Natural killer cell treated with Interleukin-12 subunit alpha and Interleukin-12 subunit beta and Interleukin-15 and Interleukin-18, amount 100 ng/mL, for 72 hours (primary cell): ENCODE results near the gene CECR2. TPM values are rescaled to one million over a fixed set of nuclear protein-coding genes. Genes with fewer than 3 reads are reported as not detected.
"Not testable (repeated sequence)": the region's sequence is repeated elsewhere in the genome, so short reads cannot be mapped to it uniquely, and the experiment has no call there.

Experiments used
- ATAC-seq, 2 donors: fragments of 150-1000 bp; cut with Tn5 transposase in 1 of 2; sonication (Bioruptor Pico), chemical (Tn5 transposase) in 1 of 2; 2 replicates each; pipeline ENCODE4 v1.10.0; 2021
- DNase-seq: peaks from one replicate; pipeline ENCODE4 v3.0.0; 2022; ENCODE audit warnings: low spot score
- H3K27ac Mint-ChIP-seq, 2 donors: 1 replicate in 1 of 2; 2 replicates in 1 of 2; pipeline ENCODE4 v1.8.0; 2022; ENCODE audit warnings: mixed read lengths in 2 of 2, mild to moderate bottlenecking in 1 of 2, moderate library complexity in 1 of 2
- H3K27me3 Mint-ChIP-seq, 2 donors: 1 replicate in 1 of 2; 2 replicates in 1 of 2; pipeline ENCODE4 v1.8.0; 2022; ENCODE audit warnings: mixed read lengths in 2 of 2
- H3K36me3 Mint-ChIP-seq: one replicate; pipeline ENCODE4 v1.8.0; 2022; ENCODE audit warnings: mixed read lengths
- H3K4me1 Mint-ChIP-seq, 2 donors: 1 replicate in 1 of 2; 2 replicates in 1 of 2; pipeline ENCODE4 v1.8.0; 2022; ENCODE audit warnings: low read depth in 2 of 2, mixed read lengths in 2 of 2, mild to moderate bottlenecking in 1 of 2
- H3K4me3 Mint-ChIP-seq: one replicate; pipeline ENCODE4 v1.8.0; 2022; ENCODE audit warnings: mixed read lengths
- H3K9me3 Mint-ChIP-seq: 2 replicates; pipeline ENCODE4 v1.8.0; 2022; ENCODE audit warnings: mixed read lengths
- total RNA-seq, 2 donors: library from RNA; stranded (reverse); gene quantifications; one replicate each; pipeline ENCODE4 v1.2.3, GENCODE V29; 2022

CECR2 gene
- total RNA-seq, 2 donors from 2014 or later, result not detected

DNA sequence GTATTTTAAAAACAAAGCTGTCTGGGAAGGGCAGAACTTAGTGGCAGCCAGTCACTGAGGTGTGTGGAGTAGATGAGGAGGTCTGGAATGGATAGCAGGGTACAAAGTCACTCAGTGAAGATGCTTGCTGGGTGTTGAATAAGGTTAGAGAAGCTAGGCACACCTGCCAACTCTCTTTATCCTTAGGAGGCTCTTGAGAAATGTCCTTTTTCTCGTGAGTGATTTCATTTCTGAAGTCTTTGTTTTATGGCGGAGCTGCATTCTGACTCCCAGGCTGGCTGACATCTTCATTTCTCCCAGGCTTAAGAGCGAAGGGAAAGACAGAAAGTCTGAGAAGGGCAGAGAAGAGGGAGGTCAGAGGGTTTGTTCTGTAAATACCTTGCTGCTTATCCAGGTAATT is 31.0 kb downstream of the CECR2 start:
- Mint-ChIP-seq H3K4me1 (no peaks in the 10 kb centered on the region), H3K27me3 (peaks cover 0 to 2% of the 10 kb centered on the region in 2 donors), H3K9me3 (no peaks in the 10 kb centered on the region), H3K27ac (no peak overlapping the region), H3K36me3 (no peaks in the 10 kb centered on the region), H3K4me3 (no peak overlapping the region)
- ATAC-seq (no peak), DNase-seq (no peak)

DNA sequence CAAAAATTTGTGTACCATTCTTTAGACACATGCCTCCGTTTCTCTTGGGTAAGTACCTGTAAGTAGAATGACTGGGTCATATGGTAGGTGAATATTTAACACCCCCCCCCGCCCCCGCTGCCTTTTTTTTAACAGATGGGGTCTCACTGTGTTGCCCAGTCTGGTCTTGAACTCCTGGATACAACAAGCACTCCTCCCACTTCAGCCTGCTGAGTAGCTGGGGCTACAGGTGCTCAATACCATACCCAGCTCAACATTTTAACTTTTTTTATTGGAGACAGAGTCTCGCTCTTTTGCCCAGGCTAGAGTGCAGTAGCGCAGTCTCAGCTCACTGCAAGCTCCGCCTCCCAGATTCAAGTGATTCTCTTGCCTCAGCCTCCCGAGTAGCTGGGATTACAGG is 32.5 kb downstream of the CECR2 start:
- Mint-ChIP-seq H3K4me3 (no peak overlapping the region), H3K27ac (no peak overlapping the region), H3K4me1 (no peaks in the 10 kb centered on the region), H3K36me3 (no peaks in the 10 kb centered on the region), H3K9me3 (no peaks in the 10 kb centered on the region), H3K27me3 (peaks cover 0 to 2% of the 10 kb centered on the region in 2 donors)
- DNase-seq (no peak), ATAC-seq (no peak)

DNA sequence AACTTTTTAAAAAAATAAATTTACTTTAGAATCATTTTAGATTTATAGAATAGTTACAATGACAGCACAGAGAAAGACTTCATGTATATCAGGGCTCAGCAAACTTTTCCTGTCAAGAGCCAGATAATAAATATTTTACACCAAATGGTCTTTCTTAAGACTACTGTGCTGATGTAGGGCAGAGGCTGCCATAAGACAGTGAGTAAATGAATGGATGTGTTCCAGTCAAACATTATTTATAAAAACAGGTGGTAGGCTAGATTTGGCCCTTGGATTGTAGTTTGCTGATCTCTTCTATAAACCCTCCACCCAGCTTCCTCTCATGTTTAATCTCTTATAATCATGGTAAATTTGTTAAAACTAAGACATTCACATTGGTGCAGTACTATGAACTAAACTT is 33.0 kb downstream of the CECR2 start:
- DNase-seq (no peak), ATAC-seq (no peak)
- H3K27me3 Mint-ChIP-seq, result peaks cover 0 to 2% of the 10 kb centered on the region in 2 donors
- no peaks in the 10 kb centered on the region for H3K4me1 Mint-ChIP-seq
- no peaks in the 10 kb centered on the region for H3K36me3 Mint-ChIP-seq
- H3K4me3 Mint-ChIP-seq, result no peak overlapping the region
- no peak overlapping the region for H3K27ac Mint-ChIP-seq
- H3K9me3 Mint-ChIP-seq, result no peaks in the 10 kb centered on the region

DNA sequence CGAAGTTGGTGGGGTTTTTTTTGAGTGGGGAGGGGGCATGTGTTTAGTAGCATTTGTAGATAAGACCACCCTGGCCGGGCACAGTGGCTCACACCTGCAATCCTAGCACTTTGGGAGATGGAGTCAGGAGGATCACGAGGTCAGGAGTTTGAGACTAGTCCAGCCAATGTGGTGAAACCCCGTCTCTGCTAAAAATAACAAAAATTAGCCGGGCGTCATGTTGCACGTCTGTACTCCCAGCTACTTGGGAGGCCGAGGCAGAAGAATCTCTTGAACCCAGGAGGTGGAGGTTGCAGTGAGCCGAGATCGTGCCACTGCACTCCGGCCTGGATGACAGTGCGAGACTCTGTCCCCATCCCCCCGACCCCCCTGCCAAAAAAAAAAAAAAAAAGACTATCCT is 34.6 kb downstream of the CECR2 start:
- no peaks in the 10 kb centered on the region for H3K9me3 Mint-ChIP-seq
- H3K4me1 Mint-ChIP-seq, result no peaks in the 10 kb centered on the region
- no peak for DNase-seq
- no peak overlapping the region for H3K27ac Mint-ChIP-seq
- ATAC-seq, result no peak
- H3K27me3 Mint-ChIP-seq, result peaks cover 0 to 2% of the 10 kb centered on the region in 2 donors
- H3K4me3 Mint-ChIP-seq, result no peak overlapping the region
- no peaks in the 10 kb centered on the region for H3K36me3 Mint-ChIP-seq

DNA sequence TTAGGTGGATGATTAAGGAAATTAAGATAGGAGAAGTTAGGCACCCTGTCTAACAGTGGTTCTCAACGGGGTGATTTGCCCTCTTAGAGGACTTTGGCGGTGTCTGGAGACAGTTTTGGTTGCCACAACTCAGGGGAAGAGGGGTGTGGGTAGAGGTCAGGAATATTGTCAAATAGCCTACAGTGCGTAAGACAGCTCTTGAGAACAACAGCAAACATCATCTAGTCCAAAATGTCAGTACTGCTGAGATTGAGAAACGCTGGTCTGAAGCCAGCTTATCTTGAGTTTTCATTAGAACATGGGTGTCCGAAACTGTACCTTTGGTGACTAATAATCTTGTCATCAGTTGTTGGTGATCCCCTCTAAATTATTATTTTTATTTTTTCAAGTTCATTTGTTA is 38.4 kb downstream of the CECR2 start:
- H3K36me3 Mint-ChIP-seq, result no peaks in the 10 kb centered on the region
- H3K27me3 Mint-ChIP-seq, result no peaks in the 10 kb centered on the region
- no peak overlapping the region for H3K4me3 Mint-ChIP-seq
- no peak overlapping the region for H3K27ac Mint-ChIP-seq
- no peak for ATAC-seq
- no peaks in the 10 kb centered on the region for H3K9me3 Mint-ChIP-seq
- H3K4me1 Mint-ChIP-seq, result no peaks in the 10 kb centered on the region
- no peak for DNase-seq

DNA sequence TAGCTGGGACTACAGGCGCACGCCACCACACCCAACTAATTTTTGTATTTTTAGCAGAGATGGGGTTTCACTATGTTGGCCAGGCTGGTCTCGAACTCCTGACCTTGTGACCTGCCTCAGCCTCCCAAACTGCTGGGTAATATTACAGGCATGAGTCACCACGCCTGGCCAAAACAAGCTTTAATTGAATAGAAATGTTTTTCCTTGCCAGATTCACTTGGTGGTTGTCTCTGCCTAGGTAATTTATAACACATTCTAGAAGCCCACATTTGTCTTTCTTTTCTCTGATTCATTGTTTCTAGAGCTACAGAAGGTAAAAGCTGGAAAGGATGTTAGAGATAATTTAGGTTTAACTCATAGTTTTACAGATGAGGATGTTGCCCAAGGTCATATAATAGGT is 41.3 kb downstream of the CECR2 start:
- H3K27me3 Mint-ChIP-seq, result no peaks in the 10 kb centered on the region
- no peaks in the 10 kb centered on the region for H3K4me1 Mint-ChIP-seq
- DNase-seq (no peak), ATAC-seq (no peak)
- no peak overlapping the region for H3K27ac Mint-ChIP-seq
- no peak overlapping the region for H3K4me3 Mint-ChIP-seq
- H3K9me3 Mint-ChIP-seq, result no peaks in the 10 kb centered on the region
- H3K36me3 Mint-ChIP-seq, result no peaks in the 10 kb centered on the region

DNA sequence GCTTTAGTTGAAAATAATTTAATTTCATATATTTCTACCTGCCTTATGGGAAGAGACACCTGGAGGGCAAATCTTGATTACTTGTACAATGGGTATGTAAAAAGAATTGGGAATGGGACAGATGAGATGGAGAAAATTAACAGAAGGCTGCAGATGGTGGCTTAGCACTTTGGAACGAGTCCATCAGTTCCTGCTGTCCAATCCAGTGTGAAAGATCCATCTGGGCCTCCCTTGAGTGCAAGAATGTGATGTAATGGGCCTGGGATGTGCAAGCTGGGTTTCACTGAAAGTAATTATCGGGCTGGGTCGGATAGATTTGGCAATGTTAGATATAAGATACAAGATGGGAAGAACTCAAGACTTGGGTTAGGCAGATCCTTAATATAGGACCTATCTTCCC is 42.0 kb downstream of the CECR2 start:
- DNase-seq (no peak), ATAC-seq (no peak)
- H3K9me3 Mint-ChIP-seq, result no peaks in the 10 kb centered on the region
- no peak overlapping the region for H3K27ac Mint-ChIP-seq
- no peaks in the 10 kb centered on the region for H3K4me1 Mint-ChIP-seq
- no peaks in the 10 kb centered on the region for H3K27me3 Mint-ChIP-seq
- H3K36me3 Mint-ChIP-seq, result no peaks in the 10 kb centered on the region
- H3K4me3 Mint-ChIP-seq, result no peak overlapping the region

DNA sequence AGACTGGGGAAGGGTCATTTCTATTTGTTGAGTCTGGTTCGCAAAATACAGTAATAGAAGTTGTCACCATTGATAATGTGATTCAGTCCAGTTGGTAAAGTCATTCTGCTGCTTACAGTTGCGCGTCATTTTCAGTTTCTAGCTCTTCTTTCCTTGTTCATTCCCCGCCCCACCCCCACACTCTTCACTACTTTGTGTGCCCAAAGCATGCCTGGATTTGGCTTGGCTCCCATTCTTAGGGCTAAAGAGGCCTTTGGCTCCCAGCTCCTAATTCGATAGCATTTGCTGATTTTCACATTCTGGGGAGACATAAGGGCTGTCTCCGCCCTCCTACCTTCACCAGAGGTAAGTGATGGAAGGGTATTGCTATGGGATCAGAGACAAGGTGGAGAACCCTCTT is 43.0 kb downstream of the CECR2 start:
- no peak for ATAC-seq
- no peak overlapping the region for H3K4me3 Mint-ChIP-seq

DNA sequence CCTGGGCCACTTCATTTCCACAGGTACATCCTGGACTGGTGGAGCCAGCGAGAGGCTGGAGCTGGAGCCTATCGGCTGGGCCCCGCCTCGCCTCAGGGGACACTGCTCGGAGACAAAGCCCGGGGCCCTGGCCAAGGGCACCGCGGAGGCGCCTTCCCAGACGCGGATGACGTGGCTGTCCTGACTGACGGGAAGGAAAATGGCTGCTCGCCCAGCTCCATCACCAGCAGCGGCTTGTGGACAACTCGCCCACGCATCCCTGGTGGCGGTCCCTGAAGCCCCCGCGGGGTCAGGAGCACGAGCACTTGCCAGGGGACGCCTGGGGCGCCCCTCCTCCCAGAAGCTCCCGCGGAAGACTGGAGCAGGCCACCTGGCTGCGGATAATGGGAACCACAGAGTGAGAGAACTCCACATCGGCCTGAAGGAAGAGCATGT is 49.6 kb downstream of the CECR2 start:
- peak in 1 of 2 donors; percentile 11 for ATAC-seq
- no peaks in the 10 kb centered on the region for H3K36me3 Mint-ChIP-seq

More for the DNA sequence above, 43.0 kb downstream of the CECR2 start:
- Mint-ChIP-seq H3K9me3 (no peaks in the 10 kb centered on the region), H3K36me3 (no peaks in the 10 kb centered on the region), H3K27ac (no peak overlapping the region), H3K27me3 (no peaks in the 10 kb centered on the region), H3K4me1 (no peaks in the 10 kb centered on the region)
- no peak for DNase-seq

DNA sequence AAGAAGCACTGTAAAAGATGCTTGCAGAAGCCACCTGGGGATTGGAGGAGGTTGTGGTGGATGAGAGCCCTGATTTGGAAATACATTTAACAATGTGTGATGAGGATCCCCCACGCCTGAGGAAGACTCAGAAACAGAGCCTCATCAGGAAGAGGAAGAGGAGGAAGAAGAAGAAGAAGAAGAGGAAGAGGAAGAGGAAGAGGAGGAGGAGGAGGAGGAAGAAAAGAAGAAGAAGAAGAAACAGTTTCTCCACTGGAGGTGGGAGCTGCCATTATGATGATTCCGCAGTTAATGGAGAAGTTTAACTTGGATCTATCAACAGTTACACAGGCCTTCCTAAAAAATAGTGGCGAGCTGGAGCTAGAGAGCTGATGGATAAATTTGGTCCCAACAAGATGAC is 50.1 kb downstream of the CECR2 start:
- Mint-ChIP-seq H3K4me1 (no peaks in the 10 kb centered on the region), H3K36me3 (no peaks in the 10 kb centered on the region), H3K4me3 (no peak overlapping the region), H3K27ac (no peak overlapping the region), H3K9me3 (no peaks in the 10 kb centered on the region), H3K27me3 (peaks cover 0 to 13% of the 10 kb centered on the region in 2 donors)
- no peak for ATAC-seq
- DNase-seq, result no peak

More for the DNA sequence above, 49.6 kb downstream of the CECR2 start:
- Mint-ChIP-seq H3K4me1 (no peaks in the 10 kb centered on the region), H3K27me3 (peaks cover 0 to 13% of the 10 kb centered on the region in 2 donors), H3K9me3 (no peaks in the 10 kb centered on the region), H3K27ac (no peak overlapping the region), H3K4me3 (no peak overlapping the region)
- no peak for DNase-seq

DNA sequence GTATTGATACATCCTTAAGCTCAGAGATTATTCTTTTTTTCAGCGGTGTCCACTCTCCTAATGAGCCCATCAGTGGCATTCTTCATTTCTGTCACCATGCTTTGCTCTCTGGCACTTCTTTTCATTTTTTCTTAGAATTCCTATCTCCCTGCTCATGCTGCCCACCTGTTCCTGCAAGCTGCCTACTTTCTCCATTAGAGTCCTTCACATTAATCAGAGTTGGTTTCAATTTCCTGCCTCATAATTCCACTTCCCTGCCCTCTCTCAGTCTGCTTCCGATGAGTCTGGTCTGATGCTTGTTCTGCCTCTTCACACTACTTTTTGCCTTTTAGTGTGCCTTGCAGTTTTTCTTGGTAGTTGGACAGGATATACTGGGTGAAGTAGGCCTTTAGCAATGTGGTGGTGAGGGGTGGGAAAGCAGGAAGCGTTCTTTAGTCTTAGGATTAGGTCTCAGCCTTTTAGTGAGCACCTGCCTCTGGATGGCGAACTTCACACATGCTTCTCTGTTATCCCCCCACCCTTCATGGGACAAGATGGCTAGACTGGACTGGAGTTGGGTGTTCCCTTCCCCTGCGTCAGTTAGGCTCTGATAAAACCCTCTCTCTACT is 53.6 kb downstream of the CECR2 start:
- no peak overlapping the region for H3K4me3 Mint-ChIP-seq
- H3K4me1 Mint-ChIP-seq, result no peaks in the 10 kb centered on the region
- H3K27ac Mint-ChIP-seq, result no peak overlapping the region
- peaks cover 4 to 21% of the 10 kb centered on the region in 2 donors for H3K27me3 Mint-ChIP-seq
- no peaks in the 10 kb centered on the region for H3K9me3 Mint-ChIP-seq
- DNase-seq, result no peak
- H3K36me3 Mint-ChIP-seq, result no peaks in the 10 kb centered on the region
- ATAC-seq, result no peak

DNA sequence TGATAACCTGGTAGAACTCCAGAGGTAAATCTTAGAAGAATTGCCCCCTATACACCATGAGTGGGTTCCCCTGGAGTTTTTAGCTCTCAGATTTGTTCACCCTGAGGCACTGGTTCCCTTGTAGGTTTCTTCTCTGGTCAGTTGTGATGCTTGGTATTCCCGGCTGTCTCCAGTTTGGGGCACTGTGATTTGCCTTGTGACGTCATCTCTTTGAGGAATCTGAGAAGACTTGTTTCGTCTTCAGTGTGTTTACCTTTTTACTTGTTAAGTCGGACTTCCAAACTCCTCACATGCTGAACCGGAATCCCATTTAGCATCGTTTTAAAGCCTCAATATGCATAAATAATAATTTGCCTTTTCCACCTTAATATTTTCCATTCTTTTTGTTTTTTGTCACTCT is 54.4 kb downstream of the CECR2 start:
- no peaks in the 10 kb centered on the region for H3K4me1 Mint-ChIP-seq
- peaks cover 10 to 22% of the 10 kb centered on the region in 2 donors for H3K27me3 Mint-ChIP-seq
- H3K36me3 Mint-ChIP-seq, result no peaks in the 10 kb centered on the region
- no peak for ATAC-seq
- H3K4me3 Mint-ChIP-seq, result no peak overlapping the region
- no peak for DNase-seq
- H3K9me3 Mint-ChIP-seq, result no peaks in the 10 kb centered on the region
- no peak overlapping the region for H3K27ac Mint-ChIP-seq

DNA sequence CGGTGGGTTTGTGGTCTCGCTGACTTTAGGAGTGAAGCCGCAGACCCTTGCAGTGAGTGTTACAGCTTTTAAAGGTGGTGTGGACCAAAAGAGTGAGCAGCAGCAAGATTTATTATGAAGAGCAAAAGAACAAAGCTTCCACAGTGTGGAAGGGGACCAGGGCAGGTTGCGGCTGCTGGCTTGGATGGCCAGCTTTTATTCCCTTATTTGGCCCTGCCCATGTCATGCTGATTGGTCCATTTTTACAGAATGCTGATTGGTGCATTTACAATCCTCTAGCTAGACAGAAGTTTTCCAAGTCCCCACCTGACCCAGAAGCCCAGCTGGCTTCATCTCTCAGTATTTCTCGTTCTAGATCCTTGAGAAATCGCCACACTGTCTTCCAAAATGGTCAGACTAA is 58.3 kb downstream of the CECR2 start:
- not testable (repeated sequence) for ATAC-seq, H3K36me3 Mint-ChIP-seq, H3K9me3 Mint-ChIP-seq, DNase-seq, H3K4me1 Mint-ChIP-seq, H3K27ac Mint-ChIP-seq, H3K4me3 Mint-ChIP-seq
- peaks cover 17 to 23% of the 10 kb centered on the region in 2 donors for H3K27me3 Mint-ChIP-seq

DNA sequence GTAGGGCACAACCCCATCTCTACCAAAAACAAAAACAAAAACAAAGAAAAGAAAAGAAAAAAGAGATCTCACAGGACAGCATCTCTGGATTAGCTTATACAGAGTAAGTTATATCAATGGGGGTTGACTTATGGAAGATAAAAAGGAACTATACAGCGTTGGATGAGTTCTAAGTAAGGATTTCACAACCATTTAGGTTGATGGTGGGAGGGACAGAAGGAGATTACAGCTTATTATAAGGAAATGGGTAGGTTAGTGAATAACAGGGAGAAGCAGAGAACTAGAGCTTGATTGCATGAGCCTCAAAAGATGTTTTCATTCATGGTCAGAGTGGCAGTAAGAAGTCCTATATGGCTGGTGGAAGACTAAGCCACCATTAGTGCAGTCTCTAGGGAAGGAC is 60.3 kb downstream of the CECR2 start:
- no peaks in the 10 kb centered on the region for H3K4me1 Mint-ChIP-seq
- ATAC-seq (no peak), DNase-seq (no peak)
- no peaks in the 10 kb centered on the region for H3K36me3 Mint-ChIP-seq
- no peaks in the 10 kb centered on the region for H3K9me3 Mint-ChIP-seq
- H3K27me3 Mint-ChIP-seq, result peaks cover 17 to 18% of the 10 kb centered on the region in 2 donors
- H3K4me3 Mint-ChIP-seq, result no peak overlapping the region
- no peak overlapping the region for H3K27ac Mint-ChIP-seq

DNA sequence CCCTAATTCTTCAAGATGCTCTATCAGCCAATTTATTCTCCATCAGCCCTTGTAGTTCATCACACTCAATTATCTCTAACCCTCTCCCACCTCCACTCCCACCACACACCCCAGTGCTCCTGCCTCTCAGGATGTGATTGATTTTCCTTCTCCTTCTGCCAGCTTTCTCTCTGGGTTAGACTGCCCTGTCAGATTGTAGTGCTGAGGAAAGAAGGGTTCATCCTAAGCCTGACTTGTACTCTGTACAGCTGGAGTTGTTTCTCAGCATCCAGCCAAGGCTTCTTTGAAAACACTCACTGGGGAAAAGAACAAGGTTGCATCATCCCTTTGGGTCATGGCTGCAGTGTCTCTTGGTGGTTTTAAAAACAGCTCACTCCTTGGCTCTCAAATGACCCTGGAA is 61.2 kb downstream of the CECR2 start:
- DNase-seq (no peak), ATAC-seq (peak in 1 of 2 donors; percentile 40)
- Mint-ChIP-seq H3K36me3 (no peaks in the 10 kb centered on the region), H3K4me1 (no peaks in the 10 kb centered on the region), H3K4me3 (no peak overlapping the region), H3K9me3 (no peaks in the 10 kb centered on the region), H3K27ac (no peak overlapping the region), H3K27me3 (peaks cover 20 to 22% of the 10 kb centered on the region in 2 donors)
